H9 (cell line): ENCODE results near the gene PRR35. TPM values are rescaled to one million over a fixed set of nuclear protein-coding genes. Genes with fewer than 3 reads are reported as not detected.
A peak's percentile ranks its signal among the peaks of the same experiment; 100 is the strongest.

ENCODE experiments used
- DNase-seq: peaks from one replicate; pipeline ENCODE4 v3.0.0-alpha.2; 2017
- H2AFZ ChIP-seq: one replicate; pipeline ENCODE4 v1.6.1; 2013; ENCODE audit warnings: mild to moderate bottlenecking, low read length, control low read depth, moderate library complexity
- H2AK5ac ChIP-seq: 2 replicates; pipeline ENCODE4 v1.6.1; 2013; ENCODE audit warnings: low read length, control low read depth, mixed read lengths; ENCODE audit not compliant: insufficient read length
- H2BK120ac ChIP-seq: one replicate; pipeline ENCODE4 v1.6.1; 2013; ENCODE audit warnings: low read depth, mild to moderate bottlenecking, low read length, control low read depth, inconsistent platforms; ENCODE audit not compliant: poor library complexity, severe bottlenecking
- H2BK12ac ChIP-seq: 2 replicates; pipeline ENCODE4 v1.6.1; 2013; ENCODE audit warnings: low read length, control low read depth, mixed read lengths, low read depth; ENCODE audit not compliant: insufficient read length
- H2BK15ac ChIP-seq: 2 replicates; pipeline ENCODE4 v1.6.1; 2013; ENCODE audit warnings: low read depth, low read length, control low read depth
- H2BK20ac ChIP-seq: one replicate; pipeline ENCODE4 v1.6.1; 2013; ENCODE audit warnings: low read depth, mild to moderate bottlenecking, low read length, control low read depth, inconsistent platforms; ENCODE audit not compliant: poor library complexity, severe bottlenecking
- H2BK5ac ChIP-seq: 2 replicates; pipeline ENCODE4 v1.6.1; 2013; ENCODE audit warnings: low read length, control low read depth, mixed read lengths; ENCODE audit not compliant: insufficient read length
- H3K14ac ChIP-seq: 2 replicates; pipeline ENCODE4 v1.6.1; 2013; ENCODE audit warnings: low read length, control low read depth; ENCODE audit not compliant: insufficient read depth
- H3K18ac ChIP-seq: 2 replicates; pipeline ENCODE4 v1.6.1; 2013; ENCODE audit warnings: low read depth, mild to moderate bottlenecking, mixed read lengths, low read length, control low read depth; ENCODE audit not compliant: insufficient read length
- H3K23ac ChIP-seq: 2 replicates; pipeline ENCODE4 v1.6.1; 2013; ENCODE audit warnings: low read length, control low read depth, mixed read lengths, low read depth; ENCODE audit not compliant: insufficient read length
- H3K23me2 ChIP-seq: 2 replicates; pipeline ENCODE4 v1.6.1; 2013; ENCODE audit warnings: low read depth, mild to moderate bottlenecking, mixed read lengths, low read length, control low read depth; ENCODE audit not compliant: insufficient read length, poor library complexity, severe bottlenecking
- H3K27ac ChIP-seq: 2 replicates; pipeline ENCODE4 v1.5.1; 2013; ENCODE audit warnings: low read length, control low read depth, mixed read lengths, low read depth; ENCODE audit not compliant: insufficient read length
- H3K27me3 ChIP-seq: 2 replicates; pipeline ENCODE4 v1.6.1; 2013; ENCODE audit warnings: low read length, control low read depth, inconsistent platforms; ENCODE audit not compliant: insufficient read depth
- H3K4ac ChIP-seq: 2 replicates; pipeline ENCODE4 v1.6.1; 2013; ENCODE audit warnings: low read depth, mild to moderate bottlenecking, control low read depth, inconsistent platforms, low read length, moderate library complexity
- H3K4me1 ChIP-seq: 2 replicates; pipeline ENCODE4 v1.6.1; 2013; ENCODE audit warnings: low read length, control low read depth, inconsistent platforms; ENCODE audit not compliant: insufficient read depth
- H3K4me2 ChIP-seq: 2 replicates; pipeline ENCODE4 v1.6.1; 2013; ENCODE audit warnings: low read length, control low read depth, mixed read lengths; ENCODE audit not compliant: insufficient read length, insufficient read depth
- H3K56ac ChIP-seq: 2 replicates; pipeline ENCODE4 v1.6.1; 2013; ENCODE audit warnings: low read depth, mild to moderate bottlenecking, mixed read lengths, low read length, control low read depth; ENCODE audit not compliant: insufficient read length
- H3K79me1 ChIP-seq: 2 replicates; pipeline ENCODE4 v1.6.1; 2013; ENCODE audit warnings: low read depth, mild to moderate bottlenecking, moderate library complexity, low read length, control low read depth, inconsistent platforms; ENCODE audit not compliant: insufficient read depth, poor library complexity, severe bottlenecking
- H3K79me2 ChIP-seq: 2 replicates; pipeline ENCODE4 v1.6.1; 2013; ENCODE audit warnings: low read length, control low read depth, inconsistent platforms; ENCODE audit not compliant: insufficient read depth
- H3K9ac ChIP-seq: 2 replicates; pipeline ENCODE4 v1.6.1; 2013; ENCODE audit warnings: low read length, control low read depth, mixed read lengths; ENCODE audit not compliant: insufficient read length; ENCODE audit errors: extremely low read depth
- H3K9me3 ChIP-seq: one replicate; pipeline ENCODE4 v1.6.1; 2013; ENCODE audit warnings: low read depth, low read length, inconsistent platforms; ENCODE audit not compliant: control insufficient read depth
- H3T11ph ChIP-seq: one replicate; pipeline ENCODE4 v1.6.1; 2013; ENCODE audit warnings: mild to moderate bottlenecking, low read length, control low read depth, inconsistent platforms
- H4K20me1 ChIP-seq: one replicate; pipeline ENCODE4 v1.6.1; 2013; ENCODE audit not compliant: control insufficient read depth, insufficient read length, insufficient read depth
- H4K5ac ChIP-seq: 2 replicates; pipeline ENCODE4 v1.6.1; 2013; ENCODE audit warnings: low read depth, mild to moderate bottlenecking, mixed read lengths, low read length, control low read depth; ENCODE audit not compliant: insufficient read length
- H4K8ac ChIP-seq: replicated peaks from 2 replicates; pipeline ENCODE4 v1.6.1; 2013; ENCODE audit warnings: low read length, control low read depth, mixed read lengths, low read depth; ENCODE audit not compliant: insufficient read length
- H4K91ac ChIP-seq: 2 replicates; pipeline ENCODE4 v1.6.1; 2013; ENCODE audit warnings: low read depth, mild to moderate bottlenecking, moderate library complexity, mixed read lengths, low read length, control low read depth; ENCODE audit not compliant: insufficient read length
- H3K27ac Mint-ChIP-seq, 3 experiments: 2 replicates in 2 of 3; 3 replicates in 1 of 3; pipeline ENCODE4 v1.8.0; 2020 to 2021; ENCODE audit warnings: mixed read lengths in 3 of 3, mild to moderate bottlenecking in 1 of 3, moderate library complexity in 1 of 3
- H3K27me3 Mint-ChIP-seq: 2 replicates; pipeline ENCODE4 v1.8.0; 2021; ENCODE audit warnings: low read depth, mild to moderate bottlenecking, moderate library complexity, mixed read lengths
- H3K36me3 Mint-ChIP-seq, 3 experiments: 2 replicates in 2 of 3; 3 replicates in 1 of 3; pipeline ENCODE4 v1.8.0; 2020 to 2021; ENCODE audit warnings: low read depth in 3 of 3, mixed read lengths in 3 of 3; ENCODE audit not compliant: insufficient read depth in 1 of 3
- H3K4me1 Mint-ChIP-seq, 2 experiments: 2 replicates each; pipeline ENCODE4 v1.8.0; 2020; ENCODE audit warnings: mixed read lengths in 2 of 2
- H3K4me3 Mint-ChIP-seq, 2 experiments: 2 replicates in 1 of 2; 3 replicates in 1 of 2; pipeline ENCODE4 v1.8.0; 2020 to 2021; ENCODE audit warnings: mild to moderate bottlenecking in 2 of 2, mixed read lengths in 2 of 2, moderate library complexity in 1 of 2
- H3K9me3 Mint-ChIP-seq, 2 experiments: 2 replicates in 1 of 2; 3 replicates in 1 of 2; pipeline ENCODE4 v1.8.0; 2020; ENCODE audit warnings: mild to moderate bottlenecking in 2 of 2, mixed read lengths in 2 of 2, moderate library complexity in 1 of 2
- whole genome bisulfite sequencing: extraction: QIAGEN DNeasy Blood & Tissue Kit; methylation state at CpG from one replicate; pipeline ENCODE4 v1.1.7; 2013; ENCODE audit warnings: missing lambda C conversion rate, low lambda C conversion rate, mixed read lengths; ENCODE audit not compliant: insufficient read length; ENCODE audit errors: extremely low coverage; 5-methylcytosine and 5-hydroxymethylcytosine counted together
- long read RNA-seq: library from polyadenylated mRNA; unstranded; transcript quantifications from one replicate; pipeline ENCODE4 v2.0.0, GENCODE V29; 2020
- total RNA-seq: library from RNA; stranded (reverse); gene quantifications from 2 replicates; pipeline ENCODE4 v1.2.1, GENCODE V29; 2021
- TF ChIP-seq, protein P1 (sequence below): fragments of 200-600 bp; sonication (generic); conservative IDR thresholded peaks from 3 replicates; pipeline ENCODE4 v1.8.0; 2021; ENCODE audit warnings: antibody characterized with exemption, mild to moderate bottlenecking

Gene PRR35
- total RNA-seq: 0.33 and 0.50 TPM in 2 replicates
- long read RNA-seq: 0 reads

DNA sequence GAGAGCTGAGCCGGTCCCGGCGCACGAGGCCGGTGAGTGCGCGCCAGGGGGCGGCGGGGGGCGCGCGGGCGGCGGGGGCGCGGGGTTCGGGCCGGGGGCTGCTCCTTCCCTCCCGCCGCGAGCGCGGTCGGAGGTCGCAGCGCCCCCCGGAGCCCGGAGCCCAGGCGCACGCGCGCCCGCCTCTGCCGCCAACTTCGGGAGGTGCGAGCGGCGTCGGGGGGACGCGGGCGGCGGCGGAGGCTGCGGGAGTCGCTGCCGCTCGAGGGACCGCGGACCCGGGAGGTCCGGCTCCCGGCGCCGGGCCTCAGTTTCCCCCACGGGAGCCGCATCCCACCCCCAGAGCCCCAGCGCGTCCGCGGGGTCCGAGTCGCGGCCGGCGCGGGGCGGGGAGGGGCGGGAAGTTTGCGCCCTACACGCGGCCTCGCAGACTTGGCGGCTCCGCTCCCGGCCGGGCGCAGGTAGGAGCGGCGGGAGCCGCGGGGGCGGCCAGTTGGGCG lies at the start of gene PRR35:
PRR35 (plus strand) TSS at position 191 of the 497 bp plus-strand sequence. CDS start 2,901 bp downstream, outside the sequence.
- Histone ChIP-seq H3K9ac (no peak within 1 kb of the TSS), H3T11ph (no peak within 1 kb of the TSS), H2BK20ac (no peak within 1 kb of the TSS), H3K79me1 (no peaks in the 10 kb centered on the region), H3K18ac (no peak within 1 kb of the TSS), H2BK120ac (no peak within 1 kb of the TSS), H2BK15ac (no peak within 1 kb of the TSS), H2BK12ac (no peak within 1 kb of the TSS), H3K27me3 (peaks cover 2% of the 10 kb centered on the region; the same call in 1 of the 2 replicates), H4K8ac (no peak within 1 kb of the TSS), H3K4me1 (no peaks in the 10 kb centered on the region), H3K27ac (no peak within 1 kb of the TSS), H4K91ac (no peak within 1 kb of the TSS), H3K56ac (no peak within 1 kb of the TSS), H3K9me3 (no peaks in the 10 kb centered on the region), H2AFZ (no peak within 1 kb of the TSS), H3K79me2 (no peaks in the 10 kb centered on the region), H3K14ac (no peak within 1 kb of the TSS), H2AK5ac (no peak within 1 kb of the TSS), H3K23ac (no peak within 1 kb of the TSS), H3K4ac (no peak within 1 kb of the TSS), H4K20me1 (peaks cover 3% of the 10 kb centered on the region), H2BK5ac (no peak within 1 kb of the TSS), H3K23me2 (no peaks in the 10 kb centered on the region), H3K4me2 (no peak within 1 kb of the TSS), H4K5ac (no peak within 1 kb of the TSS)
- H3K9me3 Mint-ChIP-seq: no peaks in the 10 kb centered on the region; a peak in 1 of 5 replicates
- H3K27me3 Mint-ChIP-seq: peaks cover 42% of the 10 kb centered on the region
- DNase-seq: no peak
- WGBS: no CpG with 5 or more reads among the region's 84 CpGs
- peaks cover 0 to under 1% of the 10 kb centered on the region in 2 experiments; a peak in 2 of 4 replicates for H3K4me1 Mint-ChIP-seq
- peak within 1 kb of the TSS; percentile 41 to 58; a peak in 4 of 5 replicates for H3K4me3 Mint-ChIP-seq
- H3K36me3 Mint-ChIP-seq: no peaks in the 10 kb centered on the region; a peak in 1 of 7 replicates
- TF ChIP-seq, protein P1, sequence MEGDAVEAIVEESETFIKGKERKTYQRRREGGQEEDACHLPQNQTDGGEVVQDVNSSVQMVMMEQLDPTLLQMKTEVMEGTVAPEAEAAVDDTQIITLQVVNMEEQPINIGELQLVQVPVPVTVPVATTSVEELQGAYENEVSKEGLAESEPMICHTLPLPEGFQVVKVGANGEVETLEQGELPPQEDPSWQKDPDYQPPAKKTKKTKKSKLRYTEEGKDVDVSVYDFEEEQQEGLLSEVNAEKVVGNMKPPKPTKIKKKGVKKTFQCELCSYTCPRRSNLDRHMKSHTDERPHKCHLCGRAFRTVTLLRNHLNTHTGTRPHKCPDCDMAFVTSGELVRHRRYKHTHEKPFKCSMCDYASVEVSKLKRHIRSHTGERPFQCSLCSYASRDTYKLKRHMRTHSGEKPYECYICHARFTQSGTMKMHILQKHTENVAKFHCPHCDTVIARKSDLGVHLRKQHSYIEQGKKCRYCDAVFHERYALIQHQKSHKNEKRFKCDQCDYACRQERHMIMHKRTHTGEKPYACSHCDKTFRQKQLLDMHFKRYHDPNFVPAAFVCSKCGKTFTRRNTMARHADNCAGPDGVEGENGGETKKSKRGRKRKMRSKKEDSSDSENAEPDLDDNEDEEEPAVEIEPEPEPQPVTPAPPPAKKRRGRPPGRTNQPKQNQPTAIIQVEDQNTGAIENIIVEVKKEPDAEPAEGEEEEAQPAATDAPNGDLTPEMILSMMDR: no peak
- H3K27ac Mint-ChIP-seq: no peak within 1 kb of the TSS
